ENCODE data around the gene SERGEF. TPM values are rescaled to one million over a fixed set of nuclear protein-coding genes. Genes with fewer than 3 reads are reported as not detected.

SERGEF gene
- total and polyA plus RNA-seq, 2 of the 13 experiments (the other 11 are each of a cell fraction or from before 2014, with no cell fraction given) = 54.5 to 114 TPM

DNA sequence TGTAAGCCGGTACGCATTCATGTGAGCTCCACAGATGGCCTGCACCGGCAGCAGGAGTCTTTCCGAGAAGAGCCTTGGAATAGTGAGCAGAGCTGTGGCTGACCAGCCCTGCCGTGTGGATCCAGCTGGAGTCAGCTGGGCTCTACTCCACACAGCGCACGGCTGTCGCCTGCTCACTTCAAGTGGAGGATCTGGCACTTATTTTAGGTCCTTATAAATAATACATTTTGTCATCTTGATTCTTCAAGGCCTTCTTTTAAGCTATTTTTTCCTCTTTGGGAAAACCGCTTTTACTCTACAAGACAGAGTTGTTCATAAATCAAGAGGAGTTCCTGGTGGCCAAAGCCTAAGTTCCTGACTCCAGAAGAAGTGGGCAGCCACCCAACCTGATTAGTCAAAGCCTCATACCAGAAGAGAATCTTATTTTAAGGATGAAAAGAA, 184.5 kb downstream of the SERGEF start:
- Histone ChIP-seq H3K27me3 (ENCODE audit: control insufficient read depth in 1 of 2, insufficient read depth in 2 of 2, low read length in 2 of 2) (no peaks in the 10 kb centered on the region), H3K9ac (ENCODE audit: insufficient read depth, low read depth, low read length) (no peak overlapping the region), H3K4me3 (replicated peaks in 1 of 3; ENCODE audit: insufficient read depth in 1 of 3, low read depth in 2 of 3, low read length in 3 of 3) (no peak overlapping the region), H3K27ac (ENCODE audit: extremely low read length, insufficient read depth, low read length) (no peak overlapping the region), H2AFZ (ENCODE audit: low read length) (no peak overlapping the region), H4K20me1 (ENCODE audit: insufficient read depth, low read length) (0 out of 2 replicates have a peak, but pooled peaks cover 2% of the 10 kb centered on the region), H3K4me1 (ENCODE audit: insufficient read depth, low read length) (no peaks in the 10 kb centered on the region), H3K79me2 (ENCODE audit: insufficient read depth, low read length) (no peaks in the 10 kb centered on the region), H3K4me2 (ENCODE audit: low read depth, low read length) (no peak overlapping the region), H3K9me3 (ENCODE audit: low read length) (no peaks in the 10 kb centered on the region), H3K36me3 (replicated peaks in 1 of 2; ENCODE audit: control insufficient read depth in 1 of 2, insufficient read depth in 2 of 2, low read length in 2 of 2) (peaks cover 0 to 7% of the 10 kb centered on the region in 2 experiments; a peak in 1 of 5 replicates)
- intact Hi-C loops (cut with micrococcal nuclease; ENCODE audit: unreplicated experiment) (no loop called here), in situ Hi-C loops (cut with HindIII; ENCODE audit: extremely low pct_ligation_motif_present, low pct_unique_long_range_greater_than_20kb) (no loop called here)
- DNase-seq (ENCODE audit: low spot score) (no peak), FAIRE-seq (no peak), ATAC-seq (no peak)
- no TSS peak for BruUV-seq (replicated peaks)
- WGBS (ENCODE audit: low lambda C conversion rate) = 98% methylated on average over 9 of the region's 9 CpGs
- ChIA-PET CTCF (ENCODE audit: low intra/inter-chr PET ratio, low total read pairs) (no interaction called here), POLR2A (no interaction called here)
- no peak for TF ChIP-seq ZNF382 (CRISPR knock-in tag; IDR thresholded peaks at IDR 0.05; ENCODE audit: borderline replicate concordance)
- TF ChIP-seq TAF1 (CRISPR knock-in tag; IDR thresholded peaks at IDR 0.05) = no peak
- TF ChIP-seq ZFP36 (IDR thresholded peaks at IDR 0.05; ENCODE audit: borderline replicate concordance, low read depth, low read length, partially characterized antibody) = no peak
- TF ChIP-seq SMAD3 (CRISPR knock-in tag; IDR thresholded peaks at IDR 0.05) = no peak
- no peak for TF ChIP-seq ZNF713 (CRISPR knock-in tag; IDR thresholded peaks at IDR 0.05)
- no peak for TF ChIP-seq SMC3 (IDR thresholded peaks at IDR 0.05; ENCODE audit: low read length)
- no peak for TF ChIP-seq PRDM15 (CRISPR knock-in tag; IDR thresholded peaks at IDR 0.05)
- no peak for TF ChIP-seq NFE2L1 (CRISPR knock-in tag; IDR thresholded peaks at IDR 0.05; ENCODE audit: borderline replicate concordance)
